Measurements from ENCODE around the gene CHD6.

CHD6 gene

GRCh38 chr20:41387444-41387851 lies 230.7 kb downstream of the CHD6 start:
- no peak for DNase-seq

GRCh38 chr20:41386502-41387427 lies 231.4 kb downstream of the CHD6 start:
- no peak for DNase-seq

GRCh38 chr20:41382791-41383305 lies 235.3 kb downstream of the CHD6 start:
- DNase-seq: no peak

- DNase-seq: no peak
Measured at GRCh38 chr20:41380551-41381193, 237.5 kb downstream of the CHD6 start.

GRCh38 chr20:41379551-41379950 lies 238.6 kb downstream of the CHD6 start:
- no peak for DNase-seq

- DNase-seq: no peak
Measured at GRCh38 chr20:41377275-41377674, 240.9 kb downstream of the CHD6 start.

GRCh38 chr20:41376349-41376748 lies 241.8 kb downstream of the CHD6 start:
- no peak for DNase-seq

GRCh38 chr20:41375846-41376245 lies 242.3 kb downstream of the CHD6 start:
- no peak for DNase-seq

- DNase-seq: no peak
Measured at GRCh38 chr20:41373931-41374920, 244.0 kb downstream of the CHD6 start.

- DNase-seq: no peak
Measured at GRCh38 chr20:41373251-41373783, 244.9 kb downstream of the CHD6 start.

GRCh38 chr20:41371371-41371770 lies 246.8 kb downstream of the CHD6 start:
- no peak for DNase-seq

GRCh38 chr20:41370176-41370575 lies 248.0 kb downstream of the CHD6 start:
- no peak for DNase-seq

GRCh38 chr20:41369673-41370072 lies 248.5 kb downstream of the CHD6 start:
- no peak for DNase-seq

- no peak for DNase-seq
Measured at GRCh38 chr20:41367956-41368355, 250.2 kb downstream of the CHD6 start.

- DNase-seq: no peak
Measured at GRCh38 chr20:41367393-41367695, 250.8 kb downstream of the CHD6 start.

- no peak for DNase-seq
Measured at GRCh38 chr20:41366546-41367392, 251.4 kb downstream of the CHD6 start, which contains the start of gene EMILIN3. EMILIN3 (minus strand) TSS chr20:41366818; CDS start chr20:41366634, 184 bp downstream.

- DNase-seq: no peak
Measured at GRCh38 chr20:41365777-41366545, 252.2 kb downstream of the CHD6 start.

- DNase-seq: no peak
Measured at GRCh38 chr20:41364967-41365765, 253.0 kb downstream of the CHD6 start.

GRCh38 chr20:41364236-41364855 lies 253.8 kb downstream of the CHD6 start:
- no peak for DNase-seq

Measured in NCI-H1694 treated with DMSO at 0.1 percent for 48 hours (cell line).